ENCODE data around the gene ALPG. TPM values are rescaled to one million over a fixed set of nuclear protein-coding genes. Genes with fewer than 3 reads are reported as not detected.

Gene ALPG
- total and polyA plus RNA-seq, 2 experiments from 2014 or later: not detected

- no peaks in the 10 kb centered on the region for H3F3A ChIP-seq (ENCODE audit: insufficient read depth)
- H3K4me2 ChIP-seq (ENCODE audit: unreplicated experiment): no peak overlapping the region
- H2AFZ ChIP-seq: no peak overlapping the region
- no peaks in the 10 kb centered on the region for H3K9me3 ChIP-seq (ENCODE audit: low read depth)
- in situ Hi-C loops (cut with MboI): no loop called here
- no peaks in the 10 kb centered on the region for H3K79me2 ChIP-seq (ENCODE audit: insufficient read depth)
- no peaks in the 10 kb centered on the region for H4K20me1 ChIP-seq (ENCODE audit: insufficient read depth)
- H3K27me3 ChIP-seq (replicated peaks; ENCODE audit: insufficient read depth): peaks cover 38% of the 10 kb centered on the region
- H3K9me2 ChIP-seq (ENCODE audit: insufficient read depth): no peaks in the 10 kb centered on the region
- H3K27ac ChIP-seq: no peak overlapping the region
- H3K9ac ChIP-seq: no peak overlapping the region
- WGBS, 2 experiments (ENCODE audit: low coverage in 1 of 2, low lambda C conversion rate in 2 of 2, missing lambda C conversion rate in 2 of 2): 45 to 46% methylated on average over 2 of the region's 2 CpGs
- TF ChIP-seq EZH2phosphoT487 (IDR thresholded peaks at IDR 0.05; ENCODE audit: insufficient read depth, low read depth) (no peak), EZH2 (IDR thresholded peaks at IDR 0.05; ENCODE audit: insufficient read depth, poor library complexity, severe bottlenecking) (no peak)
- no peak for DNase-seq
- H3K36me3 ChIP-seq (ENCODE audit: low read depth): no peaks in the 10 kb centered on the region
- H3K4me3 ChIP-seq: no peak overlapping the region
- H3K4me1 ChIP-seq (ENCODE audit: insufficient read depth): no peaks in the 10 kb centered on the region
These were observed 10.0 kb upstream of the ALPG start for GRCh38 chr2:232396683-232397082.

- no peak overlapping the region for H3K4me3 ChIP-seq
- H3F3A ChIP-seq (ENCODE audit: insufficient read depth): no peaks in the 10 kb centered on the region
- H3K9me2 ChIP-seq (ENCODE audit: insufficient read depth): no peaks in the 10 kb centered on the region
- H3K9ac ChIP-seq: no peak overlapping the region
- H3K79me2 ChIP-seq (ENCODE audit: insufficient read depth): no peaks in the 10 kb centered on the region
- H3K4me1 ChIP-seq (ENCODE audit: insufficient read depth): no peaks in the 10 kb centered on the region
- peaks cover 43% of the 10 kb centered on the region for H3K27me3 ChIP-seq (replicated peaks; ENCODE audit: insufficient read depth)
- no peak overlapping the region for H3K4me2 ChIP-seq (ENCODE audit: unreplicated experiment)
- 81 to 88% methylated on average over 5 of the region's 5 CpGs for WGBS, 2 experiments (ENCODE audit: low coverage in 1 of 2, low lambda C conversion rate in 2 of 2, missing lambda C conversion rate in 2 of 2)
- no peak overlapping the region for H3K27ac ChIP-seq
- in situ Hi-C loops (cut with MboI): no loop called here
- no peak overlapping the region for H2AFZ ChIP-seq
- no peaks in the 10 kb centered on the region for H3K9me3 ChIP-seq (ENCODE audit: low read depth)
- no peaks in the 10 kb centered on the region for H3K36me3 ChIP-seq (ENCODE audit: low read depth)
- no peaks in the 10 kb centered on the region for H4K20me1 ChIP-seq (ENCODE audit: insufficient read depth)
- no peak for DNase-seq
- no peak for TF ChIP-seq EZH2phosphoT487 (IDR thresholded peaks at IDR 0.05; ENCODE audit: insufficient read depth, low read depth)
- no peak for TF ChIP-seq EZH2 (IDR thresholded peaks at IDR 0.05; ENCODE audit: insufficient read depth, poor library complexity, severe bottlenecking)
These were observed 8.2 kb upstream of the ALPG start for GRCh38 chr2:232398293-232399034.

DNA sequence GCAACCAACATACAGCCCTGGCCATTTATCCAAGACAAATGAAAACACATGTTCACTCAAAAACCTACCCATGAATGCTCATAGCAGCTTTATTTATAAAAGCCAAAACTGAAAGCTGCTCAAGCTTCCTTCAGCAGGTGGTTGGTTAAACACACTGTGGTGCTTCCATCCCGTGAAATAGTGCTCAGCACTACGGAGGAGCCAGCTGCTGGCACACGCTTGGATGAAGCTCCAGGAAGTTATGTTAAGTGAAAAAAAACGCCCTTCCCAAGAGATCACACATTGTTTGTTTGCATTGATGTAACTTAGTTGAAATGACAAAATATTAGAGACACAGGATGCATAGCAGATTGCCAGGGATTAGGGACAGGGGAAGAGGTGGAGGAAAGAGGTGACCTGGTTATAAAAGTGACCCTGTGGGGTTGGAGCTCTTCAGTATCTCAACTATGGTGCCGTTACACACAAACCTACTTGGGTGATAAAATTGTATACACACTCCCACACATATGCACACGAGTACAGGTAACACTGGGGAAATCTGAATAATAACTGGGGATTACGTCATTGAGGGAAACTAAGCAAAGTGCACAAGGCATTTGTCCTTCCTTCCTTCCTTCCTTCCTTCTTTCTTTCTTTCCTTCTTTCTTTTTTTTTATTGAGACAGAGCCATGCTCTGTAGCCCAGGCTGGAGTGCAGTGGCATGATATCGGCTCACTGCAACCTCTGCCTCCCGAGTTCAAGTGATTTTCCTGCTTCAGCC is 6.2 kb upstream of the ALPG start:
- no peak for TF ChIP-seq EZH2 (IDR thresholded peaks at IDR 0.05; ENCODE audit: insufficient read depth, poor library complexity, severe bottlenecking)
- no peak for TF ChIP-seq EZH2phosphoT487 (IDR thresholded peaks at IDR 0.05; ENCODE audit: insufficient read depth, low read depth)
- Histone ChIP-seq H3K9me2 (ENCODE audit: insufficient read depth) (no peaks in the 10 kb centered on the region), H3K9ac (no peak overlapping the region), H3K36me3 (ENCODE audit: low read depth) (no peaks in the 10 kb centered on the region), H3K27me3 (replicated peaks; ENCODE audit: insufficient read depth) (peaks cover 36% of the 10 kb centered on the region), H4K20me1 (ENCODE audit: insufficient read depth) (no peaks in the 10 kb centered on the region), H2AFZ (no peak overlapping the region), H3K79me2 (ENCODE audit: insufficient read depth) (no peaks in the 10 kb centered on the region), H3K27ac (no peak overlapping the region), H3K4me2 (ENCODE audit: unreplicated experiment) (no peak overlapping the region), H3K4me1 (ENCODE audit: insufficient read depth) (no peaks in the 10 kb centered on the region), H3F3A (ENCODE audit: insufficient read depth) (no peaks in the 10 kb centered on the region), H3K4me3 (no peak overlapping the region), H3K9me3 (ENCODE audit: low read depth) (no peaks in the 10 kb centered on the region)
- DNase-seq: no peak
- WGBS, 2 experiments (ENCODE audit: low coverage in 1 of 2, low lambda C conversion rate in 2 of 2, missing lambda C conversion rate in 2 of 2): 36 to 40% methylated on average over 9 of the region's 9 CpGs
- in situ Hi-C loops (cut with MboI): no loop called here

DNA sequence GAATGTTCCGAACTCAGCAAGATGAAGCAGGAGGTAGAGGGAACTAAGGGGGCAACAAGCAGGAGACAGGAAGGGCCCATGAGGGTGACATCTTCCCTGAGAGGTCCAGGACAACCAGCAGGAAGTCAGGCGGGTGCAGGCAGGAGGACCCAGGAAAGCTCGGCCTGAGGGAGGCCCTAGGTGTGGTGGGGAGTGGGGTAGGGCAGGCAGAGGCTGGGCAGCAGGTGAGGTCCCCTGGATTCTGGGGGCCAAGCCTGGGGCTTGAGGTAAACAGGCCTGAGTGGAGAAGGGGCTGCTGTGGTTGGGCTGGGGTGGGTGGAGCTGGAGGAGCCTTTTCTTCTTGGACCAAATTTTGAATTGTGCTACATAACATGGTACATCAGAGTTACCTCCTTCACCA is 4.1 kb upstream of the ALPG start:
- Histone ChIP-seq H3K27ac (no peak overlapping the region), H3K4me3 (no peak overlapping the region), H3F3A (ENCODE audit: insufficient read depth) (no peaks in the 10 kb centered on the region), H2AFZ (no peak overlapping the region), H3K36me3 (ENCODE audit: low read depth) (no peaks in the 10 kb centered on the region), H3K9me3 (ENCODE audit: low read depth) (no peaks in the 10 kb centered on the region), H3K9ac (no peak overlapping the region), H3K27me3 (replicated peaks; ENCODE audit: insufficient read depth) (peaks cover 32% of the 10 kb centered on the region), H3K4me2 (ENCODE audit: unreplicated experiment) (no peak overlapping the region), H3K79me2 (ENCODE audit: insufficient read depth) (no peaks in the 10 kb centered on the region), H4K20me1 (ENCODE audit: insufficient read depth) (no peaks in the 10 kb centered on the region), H3K4me1 (ENCODE audit: insufficient read depth) (no peaks in the 10 kb centered on the region), H3K9me2 (ENCODE audit: insufficient read depth) (no peaks in the 10 kb centered on the region)
- in situ Hi-C loops (cut with MboI): no loop called here
- no peak for DNase-seq
- 62 to 63% methylated on average over 3 of the region's 3 CpGs for WGBS, 2 experiments (ENCODE audit: low coverage in 1 of 2, low lambda C conversion rate in 2 of 2, missing lambda C conversion rate in 2 of 2)
- no peak for TF ChIP-seq EZH2 (IDR thresholded peaks at IDR 0.05; ENCODE audit: insufficient read depth, poor library complexity, severe bottlenecking)
- TF ChIP-seq EZH2phosphoT487 (IDR thresholded peaks at IDR 0.05; ENCODE audit: insufficient read depth, low read depth): no peak

Data from GM23248 (cell line).